Right kidney (tissue), 1 donor: ENCODE data around the gene GABPA.
"Not testable (repeated sequence)": the region's sequence is repeated elsewhere in the genome, so short reads cannot be mapped to it uniquely, and the experiment has no call there.

Source experiments
- DNase-seq: peaks from one replicate; pipeline ENCODE4 v3.0.0-alpha.2; 2016

The GABPA gene

DNA sequence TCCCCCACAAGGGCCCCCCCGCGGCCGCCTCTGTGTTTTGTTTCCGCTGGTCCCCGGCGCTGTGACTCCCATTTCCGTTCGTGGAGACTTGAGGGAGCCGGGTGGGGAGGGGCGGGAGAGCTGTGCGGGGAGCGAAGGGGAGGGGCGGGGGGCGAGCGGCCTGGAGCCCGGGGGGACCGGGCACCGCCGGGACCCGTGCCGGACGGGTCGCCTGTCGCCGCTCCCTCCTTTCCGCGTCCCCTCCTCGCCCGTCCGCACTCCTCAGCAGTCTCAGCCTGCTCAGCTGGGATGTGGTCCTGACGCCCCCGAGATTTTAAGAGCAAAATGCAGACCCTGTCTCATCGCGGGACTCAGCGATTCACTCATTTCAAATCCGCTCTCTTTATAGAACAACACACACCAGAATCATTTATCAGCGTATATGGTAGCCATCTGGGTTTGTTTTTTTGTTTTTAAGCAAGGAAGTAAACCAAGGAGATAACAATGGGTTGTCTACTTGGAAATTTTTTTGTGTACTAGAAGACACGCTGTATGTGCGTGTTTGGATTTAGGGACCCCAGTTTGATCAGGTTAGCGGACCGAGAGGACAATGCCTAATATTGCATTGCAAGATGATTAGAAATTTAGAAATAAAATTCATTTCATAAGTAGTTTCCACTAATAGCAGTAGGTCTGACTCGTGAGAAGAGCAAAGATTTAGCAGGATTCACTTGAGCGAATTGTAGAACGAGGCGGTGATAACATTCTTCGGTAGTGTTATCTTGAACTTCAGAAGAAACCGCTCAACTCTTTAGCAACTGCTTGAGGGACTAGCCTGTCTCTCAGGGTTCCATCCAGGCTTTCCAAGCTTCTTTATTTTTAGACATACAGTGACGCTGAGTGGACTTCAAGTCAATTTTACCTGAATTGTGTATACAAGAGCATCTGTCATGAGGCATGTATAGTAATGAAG, 1.1 kb downstream of the GABPA start:
- peak; percentile 81 for DNase-seq

DNA sequence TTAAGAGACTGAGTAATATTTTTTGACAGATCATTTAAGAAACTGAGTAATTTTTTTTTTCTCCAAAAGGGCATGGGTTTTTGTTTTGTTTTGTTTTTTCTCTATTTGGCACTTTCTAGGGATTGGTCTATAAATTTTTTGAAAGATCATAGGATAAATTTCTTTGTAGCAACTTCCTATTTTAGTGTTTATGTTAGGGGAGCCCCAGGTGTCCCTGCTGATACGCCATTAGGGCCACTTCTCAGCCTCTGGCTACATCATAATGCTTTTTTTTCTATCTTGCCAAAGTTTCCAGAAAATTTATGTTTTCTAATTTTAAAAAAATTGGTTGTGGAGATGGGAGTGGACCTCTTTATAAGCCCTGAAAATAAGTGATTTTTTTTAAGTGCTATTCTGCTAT, 2.6 kb downstream of the GABPA start:
- DNase-seq = no peak

DNA sequence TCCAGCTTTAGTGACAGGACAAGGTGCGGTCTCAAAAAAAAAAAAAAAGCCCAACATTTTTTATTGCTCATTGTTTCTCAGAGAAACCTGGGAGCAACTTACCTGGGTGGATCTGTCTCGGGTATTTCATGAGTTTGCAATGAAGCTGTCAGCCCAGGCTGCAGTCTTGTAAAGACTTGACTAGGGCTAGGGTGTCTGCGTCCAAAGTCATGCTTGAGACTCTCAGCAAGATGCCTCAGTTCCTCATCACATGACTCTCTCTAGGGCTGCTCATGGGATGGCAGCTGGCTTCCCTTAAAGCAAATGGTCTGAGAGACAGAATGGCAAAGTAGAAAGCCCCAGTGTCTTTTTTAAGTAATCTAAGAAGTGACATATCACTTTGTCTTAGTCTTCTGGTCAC, 8.1 kb downstream of the GABPA start:
- no peak for DNase-seq

DNA sequence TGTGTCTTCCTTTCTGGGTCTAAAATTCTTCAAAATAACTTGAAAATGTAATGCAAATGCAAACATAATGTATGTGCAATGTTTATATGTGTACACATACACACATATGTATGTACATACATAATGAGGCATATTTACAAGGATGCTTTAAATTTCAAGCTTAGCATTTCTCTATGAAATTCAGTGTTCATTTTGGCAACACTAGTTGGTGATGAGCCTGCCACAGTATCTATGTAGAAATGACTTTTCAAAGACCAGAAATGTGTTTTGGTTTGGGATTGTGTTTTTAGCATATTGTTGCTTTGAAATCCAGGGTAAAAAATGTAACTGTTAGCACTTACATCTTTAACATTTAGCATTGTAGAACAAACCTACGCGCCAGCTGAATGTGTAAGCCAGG, 10.1 kb downstream of the GABPA start:
- DNase-seq = no peak

DNA sequence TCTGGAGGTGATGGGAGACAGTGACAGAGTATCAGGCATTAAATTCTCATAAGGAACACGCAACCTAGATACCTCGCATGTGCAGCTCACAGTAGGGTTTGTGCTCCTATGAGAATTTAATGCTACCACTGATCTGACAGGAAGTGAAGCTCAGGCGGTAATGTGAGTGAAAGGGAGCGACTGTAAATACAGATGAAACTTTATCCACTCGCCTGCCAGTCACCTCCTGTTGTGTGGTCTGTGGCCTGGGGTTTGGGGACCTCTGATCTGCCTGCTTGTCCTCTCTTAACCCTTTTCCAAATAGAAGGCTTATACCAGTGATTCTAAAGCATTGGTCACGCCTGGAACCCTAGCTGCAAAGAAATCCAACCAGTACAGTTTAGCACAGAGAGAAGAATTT, 15.3 kb downstream of the GABPA start:
- no peak for DNase-seq

DNA sequence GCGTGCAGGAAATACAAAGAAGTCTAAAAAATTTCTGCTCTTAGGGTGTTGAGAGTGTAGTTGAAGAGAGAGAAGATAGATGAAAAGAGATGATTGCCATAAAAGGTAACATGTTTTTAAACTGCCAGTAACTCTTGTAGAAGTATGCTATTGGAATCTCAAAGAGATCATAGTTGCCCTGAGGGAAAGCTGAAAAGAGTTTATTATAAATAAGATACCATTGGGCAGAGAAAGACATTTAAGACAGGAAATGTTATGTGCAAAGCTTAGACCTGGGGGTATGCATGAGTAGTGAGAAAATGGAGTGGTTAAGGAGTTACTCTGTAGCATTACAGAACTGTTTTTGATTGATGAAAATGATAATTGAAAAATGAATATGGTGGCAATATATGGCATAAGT, 17.6 kb downstream of the GABPA start:
- no peak for DNase-seq

DNA sequence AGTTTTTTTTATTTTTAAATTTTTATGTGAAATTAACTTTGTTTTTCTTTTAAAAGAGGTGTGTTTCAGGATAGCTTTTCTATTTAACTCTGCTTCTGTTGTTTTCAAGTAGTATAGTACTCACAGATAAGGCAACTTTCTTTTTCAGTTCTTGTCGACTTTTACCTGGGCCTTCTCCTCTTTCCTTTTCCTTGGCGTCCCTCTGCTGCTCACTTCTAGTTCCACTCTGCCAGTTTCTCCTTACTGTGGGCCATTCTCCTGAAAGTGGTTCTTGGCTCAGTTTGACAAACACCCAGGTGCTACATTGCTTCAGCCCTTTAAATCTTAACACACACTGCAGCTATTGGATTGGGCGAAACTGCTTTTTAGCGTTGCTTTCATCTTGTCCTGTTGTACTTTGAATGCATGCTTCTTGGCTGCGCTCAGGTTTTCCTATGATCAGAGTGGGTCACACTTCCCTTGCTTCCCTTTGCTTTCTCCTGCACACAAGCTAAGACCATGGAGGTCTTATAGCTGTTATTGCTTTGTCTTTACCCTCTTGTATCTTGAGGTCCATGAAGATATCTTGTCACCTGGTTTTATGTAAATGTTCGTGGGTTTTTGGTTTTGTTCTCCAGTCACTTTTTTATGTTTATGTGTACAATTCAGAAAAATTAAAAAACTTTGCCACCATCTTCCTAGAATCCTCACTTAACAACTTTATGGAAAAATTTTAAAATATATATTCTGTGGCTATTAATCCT, 21.6 kb downstream of the GABPA start:
- no peak for DNase-seq

DNA sequence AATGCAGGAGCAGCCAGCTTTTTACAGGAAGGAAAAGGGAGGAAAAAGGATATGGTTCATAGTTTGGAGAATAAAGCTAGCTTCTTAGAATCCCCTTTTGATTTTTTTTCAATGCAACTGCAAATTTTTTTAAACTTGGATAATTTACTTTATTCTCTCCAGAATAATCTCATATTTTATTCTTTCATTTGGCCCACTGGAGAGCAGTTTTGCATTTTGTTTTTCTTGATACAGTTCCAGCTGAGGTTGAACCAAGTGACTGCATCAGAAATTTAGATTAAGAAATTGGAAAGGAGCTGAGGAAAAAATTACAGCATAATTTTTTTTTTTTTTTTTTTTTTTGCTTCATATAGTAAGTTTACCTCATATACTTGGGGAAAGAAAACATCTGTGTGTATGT, 22.8 kb downstream of the GABPA start:
- no peak for DNase-seq

DNA sequence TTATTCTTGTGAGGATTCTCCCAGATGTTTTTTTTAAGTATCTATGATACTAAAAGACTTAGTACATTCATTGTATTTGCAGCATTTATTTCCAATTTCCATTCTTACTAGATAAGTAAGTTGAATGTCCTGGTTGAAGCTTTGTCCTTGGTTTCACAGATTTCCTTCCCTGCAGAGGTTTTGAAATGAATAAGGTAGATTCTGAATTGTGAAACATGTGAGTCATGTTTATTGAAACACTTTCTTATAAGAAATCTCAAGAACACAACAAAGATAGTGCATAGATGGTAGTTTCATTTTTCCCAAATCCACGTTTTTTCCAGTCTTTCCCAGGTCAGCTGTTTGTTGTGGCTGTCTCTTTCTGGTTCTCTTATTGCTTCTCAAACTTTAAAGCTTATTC, 24.8 kb downstream of the GABPA start:
- no peak for DNase-seq

DNA sequence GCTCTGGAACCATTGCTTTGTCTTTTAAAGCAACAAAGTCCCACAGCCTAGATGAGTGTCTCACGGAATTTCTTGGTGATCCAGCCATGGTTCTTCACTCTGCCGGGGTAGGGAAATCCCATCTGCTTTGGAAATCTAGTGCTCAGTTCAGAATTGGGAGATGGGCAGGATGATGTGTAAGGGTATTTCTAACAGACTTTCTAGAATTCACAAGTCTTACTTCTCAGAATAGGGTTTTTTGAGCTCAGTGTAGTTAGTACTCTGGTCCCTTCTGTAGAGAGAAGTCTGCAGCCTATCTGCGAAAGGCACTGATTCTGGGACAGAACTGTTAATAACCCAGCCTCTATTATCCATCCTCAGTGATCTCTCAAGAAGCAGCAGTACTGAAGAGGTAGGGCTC, 25.3 kb downstream of the GABPA start:
- DNase-seq = no peak

DNA sequence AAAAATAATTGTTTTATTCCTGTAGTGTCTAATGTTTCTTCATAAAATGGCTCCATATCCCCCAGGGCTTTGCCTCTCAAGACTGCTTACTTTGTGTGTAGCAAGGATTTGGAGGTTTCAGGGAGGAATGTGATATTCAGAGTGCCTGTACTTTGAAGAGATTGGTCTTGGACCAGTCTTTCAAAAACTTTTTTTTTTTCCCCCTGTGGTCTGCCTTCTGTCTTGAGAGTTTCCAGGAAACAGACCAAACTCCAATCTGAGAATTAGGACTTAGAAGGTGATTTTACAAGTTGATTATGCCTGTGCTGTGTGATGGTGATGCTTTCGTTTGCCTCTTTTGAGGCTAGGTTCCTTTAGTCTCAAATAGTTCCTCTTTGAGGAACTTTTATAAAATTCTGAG, 25.9 kb downstream of the GABPA start:
- DNase-seq = no peak

DNA sequence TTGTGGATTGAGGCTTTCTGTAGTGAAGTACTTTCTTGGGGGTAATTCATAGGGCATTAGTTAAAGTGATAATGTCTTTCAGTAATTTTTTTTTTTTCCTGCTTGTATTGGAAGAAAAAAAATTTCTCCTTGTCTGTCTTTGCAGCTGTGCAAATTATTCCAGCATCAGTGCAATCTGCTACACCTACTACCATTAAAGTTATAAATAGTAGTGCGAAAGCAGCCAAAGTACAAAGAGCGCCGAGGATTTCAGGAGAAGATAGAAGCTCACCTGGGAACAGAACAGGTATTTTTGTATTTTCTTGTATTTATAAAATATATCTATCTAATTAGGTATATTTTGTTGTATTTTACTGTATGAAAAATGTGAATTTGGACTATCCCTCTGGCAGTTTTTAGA, 29.3 kb downstream of the GABPA start:
- no peak for DNase-seq

DNA sequence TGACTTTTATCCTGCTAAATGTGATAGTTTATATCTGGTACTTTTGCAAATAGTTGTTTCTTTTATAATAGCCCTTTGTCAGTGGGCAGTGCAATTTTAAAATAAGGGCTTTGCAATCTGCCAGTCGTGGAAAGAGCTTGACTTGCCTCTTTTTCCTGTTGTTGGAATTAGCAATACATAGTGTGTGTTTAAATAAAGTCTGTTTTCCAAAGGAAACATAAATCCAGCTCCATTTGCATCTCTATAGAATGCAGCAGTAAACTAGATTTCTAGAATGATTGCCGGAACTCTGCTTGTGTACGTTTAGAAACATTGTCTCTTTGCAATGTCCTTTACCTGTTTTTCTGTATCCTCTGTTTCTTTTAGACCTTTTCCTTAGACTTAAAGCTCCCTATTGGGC, 33.1 kb downstream of the GABPA start:
- no peak for DNase-seq

DNA sequence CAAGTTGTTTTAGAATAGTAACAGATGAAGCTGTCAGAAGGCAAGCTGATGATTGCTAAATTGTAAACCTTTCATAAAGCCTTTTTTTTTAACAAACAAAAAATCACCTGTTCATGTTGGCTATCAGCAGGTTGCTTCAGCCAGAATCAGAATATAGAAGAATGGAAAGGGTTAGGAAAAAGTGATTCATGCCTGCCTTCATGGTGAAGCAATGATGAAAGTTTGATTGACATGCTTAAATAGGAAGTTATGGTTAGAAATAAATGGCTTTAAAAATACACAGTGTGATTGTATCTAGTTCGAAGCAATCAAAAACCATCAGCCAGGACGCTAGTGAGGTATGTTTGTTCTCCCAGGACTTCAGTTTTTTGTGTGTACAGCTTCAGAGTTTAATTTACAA, 37.9 kb downstream of the GABPA start:
- no peak for DNase-seq

DNA sequence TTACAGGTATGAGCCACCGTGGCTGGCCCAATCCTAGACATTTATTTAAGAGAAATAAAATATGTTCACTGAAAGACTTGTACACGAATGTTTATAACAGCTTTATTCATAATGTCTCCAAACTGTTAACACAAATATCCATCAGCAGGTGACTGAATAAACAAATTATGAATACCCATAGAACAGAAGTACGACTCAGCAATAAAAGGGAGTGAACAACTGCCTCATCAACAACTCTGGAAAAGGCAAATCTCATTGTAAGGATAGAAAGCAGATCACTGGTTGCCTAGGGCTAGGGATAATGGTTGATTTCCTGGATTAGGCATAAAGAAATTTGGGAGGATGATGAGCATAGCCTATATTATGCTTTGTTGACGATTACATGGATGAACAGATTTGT, 41.7 kb downstream of the GABPA start:
- DNase-seq = no peak

DNA sequence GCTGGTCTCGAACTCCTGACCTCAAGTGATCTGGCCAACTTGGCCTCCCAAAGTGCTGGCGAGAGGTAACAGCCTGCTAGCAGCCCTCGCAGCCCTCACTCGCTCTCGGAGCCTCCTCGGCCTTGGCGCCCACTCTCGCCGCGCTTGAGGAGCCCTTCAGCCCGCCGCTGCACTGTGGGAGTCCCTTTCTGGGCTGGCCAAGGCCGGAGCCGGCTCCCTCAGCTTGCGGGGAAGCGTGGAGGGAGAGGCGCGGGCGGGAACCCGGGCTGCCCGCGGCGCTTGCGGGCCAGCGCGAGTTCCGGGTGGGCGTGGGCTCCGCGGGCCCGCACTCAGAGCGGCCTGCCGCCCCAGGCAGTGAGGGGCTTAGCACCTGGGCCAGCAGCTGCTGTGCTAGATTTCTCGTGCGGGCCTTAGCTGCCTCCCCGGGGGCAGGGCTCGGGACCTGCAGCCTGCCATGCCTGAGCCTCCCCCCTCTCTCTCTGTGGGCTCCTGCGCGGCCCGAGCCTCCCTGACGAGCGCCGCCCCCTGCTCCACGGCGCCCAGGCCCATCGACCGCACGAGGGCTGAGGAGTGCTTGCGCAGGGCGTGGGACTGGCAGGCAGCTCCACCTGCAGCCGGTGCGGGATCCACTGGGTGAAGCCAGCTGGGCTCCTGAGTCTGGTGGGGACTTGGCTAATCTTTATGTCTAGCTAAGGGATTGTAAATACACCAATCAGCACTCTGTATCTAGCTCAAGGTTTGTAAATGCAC, 43.5 kb downstream of the GABPA start:
- DNase-seq = not testable (repeated sequence)

DNA sequence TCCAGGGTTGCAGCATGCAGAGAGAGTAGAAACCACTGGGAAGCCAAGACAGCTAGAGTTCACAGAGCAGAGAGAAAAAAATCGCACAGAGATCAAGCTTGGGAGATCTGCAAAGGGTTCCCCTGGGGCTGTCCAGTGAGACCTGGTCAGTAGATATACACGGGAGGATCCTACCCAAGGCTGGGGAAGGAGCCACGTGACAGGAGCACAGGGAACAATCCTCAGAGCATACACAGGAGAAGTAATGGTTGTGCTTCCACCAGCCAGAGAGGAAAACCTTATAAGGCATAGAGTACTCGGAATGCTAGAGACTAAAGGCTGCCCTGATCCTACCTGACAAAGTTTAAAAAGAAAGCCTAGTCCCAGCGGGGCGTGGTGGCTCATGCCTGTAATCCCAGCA, 53.9 kb downstream of the GABPA start:
- DNase-seq = no peak

DNA sequence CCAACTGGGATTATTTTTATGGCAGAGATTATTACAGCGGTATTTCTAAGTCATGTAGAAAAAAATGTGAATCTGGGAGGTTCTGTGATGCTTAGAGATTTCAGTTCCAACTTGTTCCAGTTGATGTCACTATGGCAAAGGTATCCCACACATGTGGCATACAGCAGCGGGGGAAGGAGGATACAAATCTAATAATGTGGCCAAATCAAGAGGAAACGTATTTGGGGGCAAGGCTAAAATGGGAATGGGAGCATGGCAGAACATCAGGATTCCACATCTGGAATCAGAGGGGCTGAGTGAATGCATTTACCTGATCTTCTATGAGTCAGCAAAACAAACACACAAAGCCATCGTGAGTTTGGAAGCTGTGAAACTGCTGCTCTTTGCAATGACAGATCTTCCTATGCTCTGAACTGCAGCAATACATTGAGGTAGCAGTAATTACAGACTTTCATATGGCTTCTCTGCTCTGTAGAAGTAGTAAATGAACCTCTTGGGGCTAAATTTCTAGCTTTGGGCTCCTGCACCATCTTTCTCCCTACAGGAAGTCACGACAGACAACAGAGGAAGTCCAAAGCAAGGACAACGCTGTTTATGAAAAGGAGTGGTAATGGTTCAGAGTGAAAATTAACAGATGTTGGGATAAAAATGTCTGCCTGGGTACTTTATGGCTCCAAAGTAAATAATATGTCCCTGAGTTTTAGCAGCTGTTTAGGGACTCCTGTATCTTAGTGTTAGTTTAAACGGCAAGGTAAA, 55.5 kb downstream of the GABPA start:
- peak; percentile 76 for DNase-seq

DNA sequence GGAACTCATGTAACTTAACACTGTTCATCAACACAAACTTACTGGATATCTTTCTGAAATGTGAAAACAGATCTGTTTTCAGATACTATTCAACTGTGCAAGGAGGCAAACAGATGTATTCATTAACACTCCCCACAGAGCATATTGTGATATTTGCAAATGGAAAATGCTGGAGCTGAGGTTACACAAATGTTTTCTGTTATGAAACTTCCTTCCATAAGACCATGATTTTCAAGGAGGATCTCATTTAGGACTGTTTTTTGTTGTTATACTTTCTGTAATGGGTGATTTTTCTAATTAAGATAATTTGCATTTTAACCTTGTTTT, 56.1 kb downstream of the GABPA start:
- DNase-seq = no peak

DNA sequence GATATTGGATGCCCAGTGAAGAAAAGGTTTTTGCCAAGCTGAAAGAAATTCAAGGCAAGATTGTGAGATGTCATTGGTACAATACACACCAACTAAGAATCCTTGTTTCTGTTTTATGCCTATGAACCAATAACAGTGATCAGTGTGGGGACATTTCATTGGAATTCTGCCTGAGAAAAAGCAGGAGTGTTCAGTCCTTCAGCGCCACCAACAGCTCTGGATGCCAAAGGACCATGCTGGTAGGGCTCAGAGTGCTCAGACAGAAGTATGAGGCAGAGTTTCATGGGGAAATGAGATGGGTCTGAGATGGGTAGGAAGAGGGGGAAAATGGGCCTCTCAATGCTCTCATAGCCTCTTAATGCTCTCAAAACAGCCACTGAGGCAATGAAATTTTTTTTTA, 56.5 kb downstream of the GABPA start:
- no peak for DNase-seq

DNA sequence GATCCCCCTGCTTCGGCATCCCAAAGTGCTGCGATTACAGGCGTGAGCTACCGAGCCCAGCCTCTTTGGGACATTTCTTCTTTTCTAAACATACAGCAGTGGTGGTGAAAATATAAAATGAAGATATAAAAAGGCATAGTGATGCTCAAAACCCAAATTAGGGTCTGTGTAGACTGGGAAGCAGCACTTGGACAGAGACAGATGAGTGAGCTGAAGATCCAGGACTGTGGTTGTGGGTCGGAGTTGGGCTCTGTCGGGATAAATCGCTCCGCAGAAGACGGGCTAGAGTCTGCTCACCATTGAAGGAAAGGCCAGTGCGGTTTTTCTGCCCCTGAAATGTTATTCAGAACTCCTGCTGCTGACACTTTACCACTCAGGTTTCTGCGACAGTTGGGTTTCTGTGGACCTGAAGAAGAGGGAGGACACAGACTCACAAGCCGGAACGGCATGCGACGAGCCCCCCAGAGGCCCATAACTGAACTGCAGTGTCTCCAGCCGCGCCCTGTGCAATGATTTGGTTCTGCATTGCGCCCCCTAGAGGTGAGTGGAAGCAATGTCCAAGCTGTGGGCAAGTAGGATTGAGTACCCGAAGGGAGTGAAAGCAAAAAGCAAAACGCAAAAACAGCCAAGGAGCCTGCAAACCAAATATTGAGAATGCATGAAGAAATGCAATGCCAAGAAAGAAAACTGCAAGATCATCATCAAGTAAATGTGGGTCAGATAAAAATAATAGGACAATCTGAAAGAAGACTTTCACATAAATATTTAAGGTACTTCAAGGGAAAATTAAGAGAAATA, 66.6 kb downstream of the GABPA start:
- DNase-seq = peak; percentile 31

DNA sequence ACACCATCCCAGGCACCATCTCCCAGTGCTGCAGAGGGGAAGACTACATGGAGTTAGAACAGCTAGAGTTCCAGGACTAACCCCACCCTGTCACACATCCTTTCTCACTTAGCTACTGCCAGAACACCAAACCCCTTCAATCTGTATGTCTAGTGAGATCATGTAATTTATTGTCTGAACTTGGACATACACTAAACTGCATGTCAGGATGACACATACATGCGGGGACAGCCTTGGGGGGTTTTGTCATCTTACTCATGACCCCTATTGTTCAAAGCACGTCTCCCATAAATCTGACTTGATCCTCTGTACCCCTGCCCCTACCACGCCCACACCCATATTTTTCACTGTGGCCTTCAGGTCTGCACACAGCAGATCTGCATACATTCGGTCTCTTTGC, 71.3 kb downstream of the GABPA start:
- no peak for DNase-seq
